Fibroblast of mammary gland (primary cell): ENCODE data around the gene RLF.
A peak's percentile ranks its signal among the peaks of the same experiment; 100 is the strongest.

Experiments
- DNase-seq: peaks from one replicate; pipeline ENCODE4 v3.0.0-alpha.2; 2010; ENCODE audit warnings: low read depth
- H3K4me3 ChIP-seq: 2 replicates; pipeline ENCODE4 v1.5.1; 2011; ENCODE audit warnings: low read depth, mild to moderate bottlenecking, low read length, moderate library complexity; ENCODE audit not compliant: control insufficient read depth
- CTCF ChIP-seq: conservative IDR thresholded peaks from 2 replicates; pipeline ENCODE4 v1.5.1; 2011; ENCODE audit warnings: low read depth, low read length, inconsistent platforms; ENCODE audit not compliant: control insufficient read depth, insufficient read depth

The RLF gene

GRCh38 chr1:40268211-40268610 lies 107.0 kb downstream of the RLF start:
- TF ChIP-seq CTCF, result no peak
- DNase-seq, result no peak
- H3K4me3 ChIP-seq, result no peak overlapping the region

- TF ChIP-seq CTCF, result no peak
- H3K4me3 ChIP-seq, result no peak overlapping the region
- peak; percentile 49 for DNase-seq
Measured at GRCh38 chr1:40270152-40270834, 109.1 kb downstream of the RLF start.

GRCh38 chr1:40272653-40273213 lies 111.5 kb downstream of the RLF start:
- no peak for TF ChIP-seq CTCF
- DNase-seq, result no peak
- no peak overlapping the region for H3K4me3 ChIP-seq

GRCh38 chr1:40273547-40274166 lies 112.5 kb downstream of the RLF start:
- no peak overlapping the region for H3K4me3 ChIP-seq
- TF ChIP-seq CTCF, result no peak
- no peak for DNase-seq

GRCh38 chr1:40274331-40274730 lies 113.1 kb downstream of the RLF start:
- no peak overlapping the region for H3K4me3 ChIP-seq
- no peak for TF ChIP-seq CTCF
- no peak for DNase-seq

- no peak for DNase-seq
- TF ChIP-seq CTCF, result no peak
- no peak overlapping the region for H3K4me3 ChIP-seq
Measured at GRCh38 chr1:40276122-40276521, 114.9 kb downstream of the RLF start.

GRCh38 chr1:40281853-40282252 lies 120.7 kb downstream of the RLF start:
- DNase-seq, result no peak
- no peak for TF ChIP-seq CTCF
- H3K4me3 ChIP-seq, result no peak overlapping the region
